K562 (cell line): ENCODE results near the gene LPCAT2. TPM values are rescaled to one million over a fixed set of nuclear protein-coding genes. Genes with fewer than 3 reads are reported as not detected.

Source experiments
- ATAC-seq: fragments of 200-7000 bp; cut with Tn5 transposase; 3 replicates; pipeline ENCODE4 v1.9.1; 2020; ENCODE audit warnings: moderate library complexity
- BruUV-seq: library from RNA; stranded (reverse); fragments of 400-500 nt; replicated peaks from 2 replicates; lab custom pipeline; 2021; lab: Mats Ljungman, UMichigan
- CTCF ChIA-PET: fragments of 300-600 bp; formaldehyde crosslinking; extraction: SDS; loops from one replicate; lab custom pipeline; 2021; ENCODE audit warnings: low intra/inter-chr PET ratio; lab: Yijun Ruan, JAX
- POLR2A ChIA-PET: fragments of 300-600, 350-650 bp; sonication (Branson Sonifier 250); formaldehyde crosslinking; extraction: SDS; loops from one replicate; lab custom pipeline; 2021; ENCODE audit warnings: antibody characterized with exemption, inconsistent platforms; lab: Yijun Ruan, JAX
- DNase-seq, 4 experiments: peaks; one replicate each; pipeline versions ENCODE4 v3.0.0 to v3.0.0-alpha.2; 2011 to 2018; ENCODE audit warnings: low spot score in 3 of 4, mixed read lengths in 3 of 4; ENCODE audit errors: extremely low read depth in 1 of 4
- FAIRE-seq: peaks from 2 replicates; lab custom pipeline; 2011; peaks lifted over from hg19 to GRCh38; lab: Jason Lieb, UNC
- H2AFZ ChIP-seq: 2 replicates; pipeline ENCODE4 v1.6.0; 2011; ENCODE audit warnings: low read depth, low read length, control low read depth, inconsistent platforms
- H3K27ac ChIP-seq: fragments of 200-600 bp; 3 replicates; pipeline ENCODE4 v1.8.0; 2011; ENCODE audit warnings: low read depth, mild to moderate bottlenecking, control low read depth, inconsistent platforms, low read length, moderate library complexity, mixed read lengths; ENCODE audit errors: extremely low read depth
- H3K27me3 ChIP-seq, 2 experiments: fragments of 300-600 bp in 1 of 2; 2 replicates in 1 of 2; 3 replicates in 1 of 2; pipeline versions ENCODE4 v1.6.0 to v1.8.0; 2011; ENCODE audit warnings: inconsistent platforms in 2 of 2, low read length in 2 of 2, mild to moderate bottlenecking in 1 of 2, mixed read lengths in 1 of 2, moderate library complexity in 1 of 2; ENCODE audit not compliant: control insufficient read depth in 2 of 2, insufficient read depth in 2 of 2
- H3K36me3 ChIP-seq: fragments of 300-600 bp; 3 replicates; pipeline ENCODE4 v1.8.0; 2011; ENCODE audit warnings: mild to moderate bottlenecking, low read length, inconsistent platforms; ENCODE audit not compliant: control insufficient read depth, insufficient read depth
- H3K4me1 ChIP-seq, 2 experiments: fragments of 200-600 bp in 1 of 2; replicated peaks in 1 of 2; 2 replicates in 1 of 2; 3 replicates in 1 of 2; pipeline versions ENCODE4 v1.5.1 to v1.8.0; 2011; ENCODE audit warnings: inconsistent platforms in 2 of 2, low read length in 2 of 2, mild to moderate bottlenecking in 1 of 2, mixed read lengths in 1 of 2, moderate library complexity in 1 of 2; ENCODE audit not compliant: control insufficient read depth in 2 of 2, insufficient read depth in 2 of 2
- H3K4me2 ChIP-seq: 2 replicates; pipeline ENCODE4 v1.6.1; 2011; ENCODE audit warnings: low read length, control low read depth, inconsistent platforms, mixed read lengths; ENCODE audit not compliant: insufficient read depth
- H3K4me3 ChIP-seq: fragments of 200-600 bp; sonication (generic), shearing (Covaris generic); 2 replicates; pipeline ENCODE4 v1.5.1; 2016; ENCODE audit warnings: control low read depth, inconsistent platforms
- H3K79me2 ChIP-seq: fragments of 200-600 bp; 3 replicates; pipeline ENCODE4 v1.8.0; 2011; ENCODE audit warnings: low read length, inconsistent platforms; ENCODE audit not compliant: control insufficient read depth, insufficient read depth
- H3K9ac ChIP-seq, 2 experiments: 2 replicates each; pipeline versions ENCODE4 v1.6.0 to v1.6.1; 2011; ENCODE audit warnings: low read depth in 2 of 2, low read length in 2 of 2, control low read depth in 1 of 2, inconsistent platforms in 1 of 2, mild to moderate bottlenecking in 1 of 2, mixed read lengths in 1 of 2; ENCODE audit not compliant: insufficient read depth in 1 of 2
- H3K9me1 ChIP-seq: one replicate; pipeline ENCODE4 v1.6.0; 2011; ENCODE audit warnings: inconsistent platforms, mild to moderate bottlenecking, low read length, moderate library complexity; ENCODE audit not compliant: control insufficient read depth, insufficient read depth
- H3K9me3 ChIP-seq: replicated peaks from 2 replicates; pipeline ENCODE4 v1.5.1; 2011; ENCODE audit warnings: low read depth, low read length, inconsistent platforms; ENCODE audit not compliant: control insufficient read depth, insufficient read depth
- H4K20me1 ChIP-seq: replicated peaks from 2 replicates; pipeline ENCODE4 v1.6.1; 2011; ENCODE audit warnings: low read length, inconsistent platforms, mixed read lengths; ENCODE audit not compliant: control insufficient read depth, insufficient read depth
- DEAF1 ChIP-seq: fragments of 450-650 bp; formaldehyde crosslinking; IDR thresholded peaks from 2 replicates; pipeline ENCODE4 v1.4.0; 2020; ENCODE audit warnings: mild to moderate bottlenecking, moderate library complexity
- GTF3C2 ChIP-seq: IDR thresholded peaks from 3 replicates; pipeline ENCODE4 v1.6.1; 2011; ENCODE audit warnings: borderline replicate concordance, mild to moderate bottlenecking, moderate library complexity; ENCODE audit not compliant: insufficient read length; ENCODE audit errors: extremely low read depth
- MAFG ChIP-seq: fragments of 450-650 bp; conservative IDR thresholded peaks from 2 replicates; pipeline ENCODE4 v1.6.1; 2016; ENCODE audit warnings: missing genetic modification characterization, missing compliant biosample characterization
- MLX ChIP-seq, 2 experiments: fragments of 450-650 bp in 1 of 2; sonication (generic) in 1 of 2; formaldehyde crosslinking; conservative IDR thresholded peaks; 2 replicates each; pipeline versions ENCODE4 v1.4.0 to v1.8.1; 2020 to 2022; ENCODE audit warnings: mild to moderate bottlenecking in 1 of 2, missing genetic modification reagents in 1 of 2
- NFATC3 ChIP-seq: fragments of 450-650 bp; IDR thresholded peaks from 2 replicates; pipeline ENCODE4 v1.6.1; 2017; ENCODE audit warnings: mild to moderate bottlenecking
- ZNF407 ChIP-seq: fragments of 450-650 bp; IDR thresholded peaks from 2 replicates; pipeline ENCODE4 v1.6.1; 2016; ENCODE audit warnings: low read depth
- in situ Hi-C: fragments of 300-500 bp; cut with MboI; formaldehyde crosslinking; loops from 4 replicates; pipeline ENCODE4 v1.15.0; 2018; ENCODE audit warnings: inconsistent platforms, mixed read lengths
- intact Hi-C: fragments of 100-400 bp; cut with micrococcal nuclease; formaldehyde crosslinking; loops from 2 replicates; pipeline ENCODE4 v1.14.2; 2022
- polyA plus RNA-seq, 8 experiments: library from polyadenylated mRNA; depleted of rRNA in 4 of 8; stranded (reverse) in 5 of 8; unstranded in 3 of 8; fragments of >200 nt; fragmentation: Nextera tagmentation in 2 of 8; fragmentation: Illumina TruSeq in 1 of 8; extraction: Ambion mirVana in 2 of 8; extraction: Trizol in 1 of 8; gene quantifications; 2 replicates each; pipeline versions ENCODE4 v1.2.1 to v1.2.3, GENCODE V29; 2011 to 2014; ENCODE audit warnings: inconsistent platforms in 1 of 8, missing spikeins in 1 of 8
- total RNA-seq, 7 experiments: library from RNA; depleted of rRNA in 6 of 7; stranded (reverse); fragments of >200 nt in 6 of 7; fragmentation: Illumina TruSeq in 2 of 7; extraction: Trizol in 2 of 7; gene quantifications; 2 replicates each; pipeline versions ENCODE4 v1.2.1 to v1.2.3, GENCODE V29; 2011 to 2021; ENCODE audit warnings: low replicate concordance in 1 of 7

LPCAT2 gene
- total and polyA plus RNA-seq, 9 of the 15 experiments (the other 6 are each of a cell fraction or from before 2014, with no cell fraction given), result 2.9 to 15.0 (median 7.3) TPM

GRCh38 chr16:55543472-55543871, 34.6 kb downstream of the LPCAT2 start (continued):
- 0 out of 2 replicates have a peak, but pooled peaks have one; percentile 25 for TF ChIP-seq DEAF1

GRCh38 chr16:55552621-55553020, 43.7 kb downstream of the LPCAT2 start:
- intact Hi-C loops, result no loop called here
- H3K4me1 ChIP-seq, result no peaks in the 10 kb centered on the region
- BruUV-seq, result no TSS peak
- H3K79me2 ChIP-seq, result no peaks in the 10 kb centered on the region
- FAIRE-seq, result no peak
- DNase-seq, result peak in 1 of 4 experiments; percentile 18
- in situ Hi-C loops, result no loop called here
- H3K9me3 ChIP-seq, result no peaks in the 10 kb centered on the region
- H4K20me1 ChIP-seq, result no peaks in the 10 kb centered on the region
- H3K27ac ChIP-seq, result no peak overlapping the region
- POLR2A ChIA-PET, result no interaction called here
- H3K4me3 ChIP-seq, result no peak overlapping the region
- CTCF ChIA-PET, result no interaction called here
- no peaks in the 10 kb centered on the region for H3K9me1 ChIP-seq
- H3K4me2 ChIP-seq, result no peak overlapping the region
- no peak overlapping the region for H3K9ac ChIP-seq
- no peaks in the 10 kb centered on the region for H3K36me3 ChIP-seq
- no peaks in the 10 kb centered on the region for H3K27me3 ChIP-seq
- ATAC-seq, result no peak
- H2AFZ ChIP-seq, result no peak overlapping the region
- TF ChIP-seq ZNF407 (no peak), MLX (CRISPR knock-in tag; conservative IDR thresholded peaks at IDR 0.05) (no peak), GTF3C2 (no peak), MAFG (tag) (peak; percentile 82), NFATC3 (no peak)
